ENCODE results near the gene SH3BP5L. TPM values are rescaled to one million over a fixed set of nuclear protein-coding genes. Genes with fewer than 3 reads are reported as not detected.

Gene SH3BP5L
- total and polyA plus RNA-seq, 10 of the 15 experiments (the other 5 are each of a cell fraction or from before 2014, with no cell fraction given), result 1.1 to 22.8 (median 10.9) TPM

DNA sequence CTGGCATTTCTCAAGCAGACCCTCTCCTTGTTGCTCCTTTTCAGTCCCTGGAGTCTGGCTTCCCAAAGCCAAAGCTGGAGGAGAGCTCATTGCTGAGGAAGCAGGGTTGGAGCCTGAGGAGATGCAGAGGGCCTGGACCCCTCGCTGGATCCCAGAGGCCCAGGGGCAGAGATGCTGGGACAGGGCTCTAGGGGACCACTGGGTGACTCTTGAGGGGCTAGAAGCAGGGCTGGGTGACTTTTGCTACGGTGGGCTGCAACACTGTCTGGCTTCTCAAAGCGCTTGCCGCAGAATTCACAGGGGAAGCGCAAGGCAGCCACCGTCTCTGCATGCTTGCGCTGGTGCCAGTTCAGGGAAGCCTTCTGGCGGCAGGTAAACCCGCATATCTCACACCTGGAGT, 24.4 kb upstream of the SH3BP5L start:
- no peaks in the 10 kb centered on the region for H3K27me3 ChIP-seq (replicated peaks in 1 of 2; ENCODE audit: control insufficient read depth in 2 of 2, insufficient read depth in 2 of 2, low read length in 1 of 2)
- H3K9ac ChIP-seq (ENCODE audit: control insufficient read depth, insufficient read depth, low read length), result no peak overlapping the region
- ChIA-PET SMC1A (ENCODE audit: uncharacterized antibody, unreplicated experiment) (no interaction called here), CTCF (no interaction called here), POLR2A (interaction anchor here (0.7 to 1.1 kb wide), 2 partner anchors 9 to 12 kb away, joined by 3 to 4 read pairs; partner anchors contain the start of gene ZNF672), RAD21 (ENCODE audit: unreplicated experiment) (no interaction called here)
- H2AFZ ChIP-seq (ENCODE audit: control insufficient read depth, low read depth, low read length), result no peak overlapping the region
- intact Hi-C loops (cut with micrococcal nuclease; ENCODE audit: unreplicated experiment) (no loop called here), in situ Hi-C loops (cut with MboI) (no loop called here)
- peaks cover 35 to 36% of the 10 kb centered on the region in 2 experiments; a peak in 3 of 4 replicates for H3K36me3 ChIP-seq (ENCODE audit: control insufficient read depth in 2 of 2, insufficient read depth in 2 of 2, low read length in 1 of 2)
- no peak overlapping the region for H3K27ac ChIP-seq (ENCODE audit: control insufficient read depth, insufficient read depth)
- TF ChIP-seq NBN (IDR thresholded peaks at IDR 0.05) (no peak), STAT3 (IDR thresholded peaks at IDR 0.05; ENCODE audit: low read depth, low read length) (no peak), ATF2 (IDR thresholded peaks at IDR 0.05; ENCODE audit: low read length) (no peak), POLR2A (IDR thresholded peaks at IDR 0.05; ENCODE audit: low read depth, low read length) (peak; percentile 28; the same call in 1 of the 2 replicates), ASH2L (IDR thresholded peaks at IDR 0.05; ENCODE audit: borderline replicate concordance, low read depth) (no peak), RAD51 (IDR thresholded peaks at IDR 0.05) (no peak), SP1 (IDR thresholded peaks at IDR 0.05; ENCODE audit: low read depth, low read length) (no peak)
- no peak overlapping the region for H3K4me3 ChIP-seq
- ATAC-seq, result no peak
- no peak for FAIRE-seq
- no peaks in the 10 kb centered on the region for H4K20me1 ChIP-seq (ENCODE audit: control insufficient read depth, insufficient read depth)
- no peak for DNase-seq (ENCODE audit: low read depth, low spot score)
- no TSS peak for BruUV-seq (replicated peaks)
- H3K4me1 ChIP-seq (ENCODE audit: control insufficient read depth, insufficient read depth, low read length), result peaks cover 17% of the 10 kb centered on the region
- 100% methylated on average over 9 of the region's 9 CpGs for WGBS (ENCODE audit: insufficient coverage, insufficient replicate concordance, low lambda C conversion rate, missing lambda C conversion rate)
- 0 out of 2 replicates have a peak, but pooled peaks cover 2% of the 10 kb centered on the region for H3K79me2 ChIP-seq (ENCODE audit: control insufficient read depth, insufficient read depth, low read length)
- H3K4me2 ChIP-seq (ENCODE audit: control insufficient read depth, insufficient read depth), result no peak overlapping the region
- H3K9me3 ChIP-seq (replicated peaks; ENCODE audit: control insufficient read depth, insufficient read depth, low read length), result no peaks in the 10 kb centered on the region

GRCh38 chr1:248849637-248850036, 23.9 kb upstream of the SH3BP5L start:
- Histone ChIP-seq H3K36me3 (ENCODE audit: control insufficient read depth in 2 of 2, insufficient read depth in 2 of 2, low read length in 1 of 2) (peaks cover 35 to 37% of the 10 kb centered on the region in 2 experiments; a peak in 3 of 4 replicates), H3K4me2 (ENCODE audit: control insufficient read depth, insufficient read depth) (no peak overlapping the region), H4K20me1 (ENCODE audit: control insufficient read depth, insufficient read depth) (no peaks in the 10 kb centered on the region), H2AFZ (ENCODE audit: control insufficient read depth, low read depth, low read length) (no peak overlapping the region), H3K4me3 (no peak overlapping the region), H3K79me2 (ENCODE audit: control insufficient read depth, insufficient read depth, low read length) (0 out of 2 replicates have a peak, but pooled peaks cover 2% of the 10 kb centered on the region), H3K9ac (ENCODE audit: control insufficient read depth, insufficient read depth, low read length) (no peak overlapping the region), H3K4me1 (ENCODE audit: control insufficient read depth, insufficient read depth, low read length) (peaks cover 17% of the 10 kb centered on the region), H3K27me3 (replicated peaks in 1 of 2; ENCODE audit: control insufficient read depth in 2 of 2, insufficient read depth in 2 of 2, low read length in 1 of 2) (no peaks in the 10 kb centered on the region), H3K9me3 (replicated peaks; ENCODE audit: control insufficient read depth, insufficient read depth, low read length) (no peaks in the 10 kb centered on the region), H3K27ac (ENCODE audit: control insufficient read depth, insufficient read depth) (no peak overlapping the region)
- TF ChIP-seq POLR2AphosphoS2 (IDR thresholded peaks at IDR 0.05; ENCODE audit: low read depth, low read length) (peak; percentile 16; the same call in 1 of the 2 replicates), SUZ12 (IDR thresholded peaks at IDR 0.05; ENCODE audit: unreplicated experiment) (no peak), TCF7 (IDR thresholded peaks at IDR 0.05; ENCODE audit: borderline replicate concordance) (no peak), CBX5 (IDR thresholded peaks at IDR 0.05; ENCODE audit: low read depth) (no peak), MTA3 (IDR thresholded peaks at IDR 0.05; ENCODE audit: borderline replicate concordance, low read length) (no peak), LARP7 (IDR thresholded peaks at IDR 0.05) (no peak), CBX3 (IDR thresholded peaks at IDR 0.05; ENCODE audit: borderline replicate concordance, low read depth) (no peak), BCLAF1 (IDR thresholded peaks at IDR 0.05) (no peak)
- in situ Hi-C loops (cut with MboI), result no loop called here
- 99% methylated on average over 3 of the region's 3 CpGs for WGBS (ENCODE audit: insufficient coverage, insufficient replicate concordance, low lambda C conversion rate, missing lambda C conversion rate)
- ChIA-PET SMC1A (ENCODE audit: uncharacterized antibody, unreplicated experiment) (interaction anchor here (1.1 kb wide), 1 partner anchor 10 kb away, joined by 3 read pairs; no protein-coding TSS in a partner anchor), RAD21 (ENCODE audit: unreplicated experiment) (no interaction called here), POLR2A (interaction anchor here (0.7 kb wide), 1 partner anchor 12 kb away, joined by 3 read pairs; the partner anchor contains the start of gene ZNF672), CTCF (no interaction called here)
- no TSS peak for BruUV-seq (replicated peaks)
- FAIRE-seq, result no peak
- intact Hi-C loops (cut with micrococcal nuclease; ENCODE audit: unreplicated experiment), result no loop called here
- DNase-seq (ENCODE audit: low read depth, low spot score), result no peak
- ATAC-seq, result no peak
